GM11168 (cell line): Measurements from ENCODE around the gene TAF10.

Experiments used
- in situ Hi-C: fragments of 300-500 bp; cut with MboI; formaldehyde crosslinking; loops from one replicate; pipeline ENCODE4 v1.12.0; 2022; ENCODE audit warnings: low sequenced_read_pairs; ENCODE audit not compliant: unreplicated experiment

TAF10 gene

GRCh38 chr11:6587360-6587953 lies 24.6 kb downstream of the TAF10 start:
- in situ Hi-C loops, result no loop called here

- in situ Hi-C loops, result no loop called here
These were observed 25.3 kb downstream of the TAF10 start for GRCh38 chr11:6586434-6587359.

GRCh38 chr11:6584528-6584927 lies 27.5 kb downstream of the TAF10 start:
- in situ Hi-C loops, result no loop called here

- in situ Hi-C loops, result no loop called here
These were observed 28.4 kb downstream of the TAF10 start for GRCh38 chr11:6583584-6583983.

- in situ Hi-C loops, result no loop called here
These were observed 32.3 kb downstream of the TAF10 start for GRCh38 chr11:6579681-6580080.

GRCh38 chr11:6578134-6578533 lies 33.9 kb downstream of the TAF10 start:
- in situ Hi-C loops, result no loop called here

- in situ Hi-C loops, result no loop called here
These were observed 35.3 kb downstream of the TAF10 start for GRCh38 chr11:6576471-6577373.

- in situ Hi-C loops, result no loop called here
These were observed 37.0 kb downstream of the TAF10 start for GRCh38 chr11:6574816-6575715.

GRCh38 chr11:6572215-6572614 lies 39.8 kb downstream of the TAF10 start:
- in situ Hi-C loops, result no loop called here

- in situ Hi-C loops, result no loop called here
These were observed 40.5 kb downstream of the TAF10 start for GRCh38 chr11:6571434-6572008.

- in situ Hi-C loops, result no loop called here
These were observed 41.2 kb downstream of the TAF10 start for GRCh38 chr11:6570691-6571427.

GRCh38 chr11:6569706-6570105 lies 42.3 kb downstream of the TAF10 start:
- in situ Hi-C loops, result no loop called here

GRCh38 chr11:6568191-6568918 lies 43.7 kb downstream of the TAF10 start:
- in situ Hi-C loops, result no loop called here

GRCh38 chr11:6567371-6567745 lies 44.7 kb downstream of the TAF10 start:
- in situ Hi-C loops, result no loop called here

- in situ Hi-C loops, result no loop called here
These were observed 45.2 kb downstream of the TAF10 start for GRCh38 chr11:6566704-6567370.

GRCh38 chr11:6565988-6566703 lies 45.9 kb downstream of the TAF10 start:
- in situ Hi-C loops, result no loop called here

GRCh38 chr11:6565325-6565724 lies 46.7 kb downstream of the TAF10 start:
- in situ Hi-C loops, result no loop called here
